ENCODE data around the gene NKIRAS2. TPM values are rescaled to one million over a fixed set of nuclear protein-coding genes. Genes with fewer than 3 reads are reported as not detected.

NKIRAS2 gene
- total RNA-seq, 2 donors from 2014 or later: 48.0 to 51.2 TPM

DNA sequence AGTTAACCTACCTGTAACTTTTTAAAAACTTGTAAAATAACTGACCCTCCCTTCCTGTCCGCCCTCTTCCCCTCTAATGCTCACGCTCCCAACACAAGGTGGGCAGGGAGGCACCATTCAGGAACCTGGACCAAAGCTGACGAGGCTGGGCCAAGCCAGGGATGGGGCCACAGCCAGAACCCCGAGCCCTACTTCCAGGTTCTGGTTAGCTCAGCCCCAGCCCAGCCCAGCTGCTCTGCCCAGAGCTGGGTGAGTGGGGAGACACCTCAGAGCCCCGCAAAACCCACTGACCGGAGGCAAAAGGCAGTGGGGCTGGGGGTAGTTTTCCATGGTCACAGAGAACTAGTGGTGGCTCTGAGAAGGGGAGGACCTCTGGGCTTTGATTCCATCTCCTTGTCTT, 45.9 kb upstream of the NKIRAS2 start:
- Mint-ChIP-seq H3K4me3 (no peak overlapping the region), H3K27me3 (ENCODE audit: insufficient read depth) (no peaks in the 10 kb centered on the region), H3K4me1 (peaks cover 3% of the 10 kb centered on the region), H3K36me3 (ENCODE audit: low read depth) (peaks cover 81% of the 10 kb centered on the region), H3K27ac (no peak overlapping the region), H3K9me3 (no peaks in the 10 kb centered on the region)
- WGBS, 2 experiments (ENCODE audit: insufficient coverage in 1 of 2, insufficient read length in 1 of 2): 92 to 98% methylated on average over 6 of the region's 6 CpGs
- no peak for DNase-seq
- Histone ChIP-seq H3K27ac (ENCODE audit: low read depth, low read length) (no peak overlapping the region), H3K4me3 (ENCODE audit: low read length) (no peak overlapping the region), H3K36me3 (ENCODE audit: control insufficient read depth, insufficient read depth, low read length) (peaks cover 89% of the 10 kb centered on the region), H3K27me3 (ENCODE audit: control insufficient read depth, insufficient read depth, low read length, poor library complexity, severe bottlenecking) (no peaks in the 10 kb centered on the region), H3K9ac (ENCODE audit: extremely low read depth, low read length, poor library complexity, severe bottlenecking) (no peak overlapping the region), H3K4me1 (ENCODE audit: control insufficient read depth, insufficient read depth, low read length) (no peaks in the 10 kb centered on the region), H3K9me3 (ENCODE audit: control insufficient read depth, low read length) (no peaks in the 10 kb centered on the region)
- TF ChIP-seq, protein P1, sequence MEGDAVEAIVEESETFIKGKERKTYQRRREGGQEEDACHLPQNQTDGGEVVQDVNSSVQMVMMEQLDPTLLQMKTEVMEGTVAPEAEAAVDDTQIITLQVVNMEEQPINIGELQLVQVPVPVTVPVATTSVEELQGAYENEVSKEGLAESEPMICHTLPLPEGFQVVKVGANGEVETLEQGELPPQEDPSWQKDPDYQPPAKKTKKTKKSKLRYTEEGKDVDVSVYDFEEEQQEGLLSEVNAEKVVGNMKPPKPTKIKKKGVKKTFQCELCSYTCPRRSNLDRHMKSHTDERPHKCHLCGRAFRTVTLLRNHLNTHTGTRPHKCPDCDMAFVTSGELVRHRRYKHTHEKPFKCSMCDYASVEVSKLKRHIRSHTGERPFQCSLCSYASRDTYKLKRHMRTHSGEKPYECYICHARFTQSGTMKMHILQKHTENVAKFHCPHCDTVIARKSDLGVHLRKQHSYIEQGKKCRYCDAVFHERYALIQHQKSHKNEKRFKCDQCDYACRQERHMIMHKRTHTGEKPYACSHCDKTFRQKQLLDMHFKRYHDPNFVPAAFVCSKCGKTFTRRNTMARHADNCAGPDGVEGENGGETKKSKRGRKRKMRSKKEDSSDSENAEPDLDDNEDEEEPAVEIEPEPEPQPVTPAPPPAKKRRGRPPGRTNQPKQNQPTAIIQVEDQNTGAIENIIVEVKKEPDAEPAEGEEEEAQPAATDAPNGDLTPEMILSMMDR (conservative IDR thresholded peaks at IDR 0.05): no peak

DNA sequence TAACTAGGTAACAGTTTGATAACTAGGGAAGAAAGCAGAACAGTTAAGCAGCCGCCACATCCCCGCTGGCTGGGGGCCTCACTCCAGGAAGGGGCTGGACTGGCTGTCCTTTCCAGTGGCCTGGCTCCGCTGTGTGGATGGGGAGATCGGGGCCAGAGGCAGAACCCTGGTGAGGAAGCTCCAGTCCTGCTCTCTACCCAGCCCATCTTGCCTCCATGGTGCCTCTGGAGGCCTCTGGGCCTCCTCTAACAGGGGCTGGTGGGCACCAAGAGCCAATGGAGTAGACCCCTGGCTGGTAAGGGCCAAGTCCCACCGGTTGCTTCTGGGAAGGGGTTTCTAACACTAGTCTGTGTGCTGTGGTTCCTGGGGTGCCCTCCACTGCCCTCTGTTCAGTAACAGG, 45.2 kb upstream of the NKIRAS2 start:
- peaks cover 3% of the 10 kb centered on the region for H3K4me1 Mint-ChIP-seq
- Histone ChIP-seq H3K27ac (ENCODE audit: low read depth, low read length) (peak overlapping the region; percentile 32), H3K36me3 (ENCODE audit: control insufficient read depth, insufficient read depth, low read length) (peaks cover 85% of the 10 kb centered on the region), H3K9ac (ENCODE audit: extremely low read depth, low read length, poor library complexity, severe bottlenecking) (no peak overlapping the region), H3K4me1 (ENCODE audit: control insufficient read depth, insufficient read depth, low read length) (no peaks in the 10 kb centered on the region), H3K9me3 (ENCODE audit: control insufficient read depth, low read length) (no peaks in the 10 kb centered on the region), H3K4me3 (ENCODE audit: low read length) (no peak overlapping the region), H3K27me3 (ENCODE audit: control insufficient read depth, insufficient read depth, low read length, poor library complexity, severe bottlenecking) (no peaks in the 10 kb centered on the region)
- no peak overlapping the region for H3K27ac Mint-ChIP-seq
- no peak overlapping the region for H3K4me3 Mint-ChIP-seq
- TF ChIP-seq, protein P1 (conservative IDR thresholded peaks at IDR 0.05): no peak
- H3K9me3 Mint-ChIP-seq: no peaks in the 10 kb centered on the region
- peaks cover 76% of the 10 kb centered on the region for H3K36me3 Mint-ChIP-seq (ENCODE audit: low read depth)
- 96 to 100% methylated on average over 4 to 5 of the region's 5 CpGs for WGBS, 2 experiments (ENCODE audit: insufficient coverage in 1 of 2, insufficient read length in 1 of 2)
- H3K27me3 Mint-ChIP-seq (ENCODE audit: insufficient read depth): no peaks in the 10 kb centered on the region
- DNase-seq: no peak

DNA sequence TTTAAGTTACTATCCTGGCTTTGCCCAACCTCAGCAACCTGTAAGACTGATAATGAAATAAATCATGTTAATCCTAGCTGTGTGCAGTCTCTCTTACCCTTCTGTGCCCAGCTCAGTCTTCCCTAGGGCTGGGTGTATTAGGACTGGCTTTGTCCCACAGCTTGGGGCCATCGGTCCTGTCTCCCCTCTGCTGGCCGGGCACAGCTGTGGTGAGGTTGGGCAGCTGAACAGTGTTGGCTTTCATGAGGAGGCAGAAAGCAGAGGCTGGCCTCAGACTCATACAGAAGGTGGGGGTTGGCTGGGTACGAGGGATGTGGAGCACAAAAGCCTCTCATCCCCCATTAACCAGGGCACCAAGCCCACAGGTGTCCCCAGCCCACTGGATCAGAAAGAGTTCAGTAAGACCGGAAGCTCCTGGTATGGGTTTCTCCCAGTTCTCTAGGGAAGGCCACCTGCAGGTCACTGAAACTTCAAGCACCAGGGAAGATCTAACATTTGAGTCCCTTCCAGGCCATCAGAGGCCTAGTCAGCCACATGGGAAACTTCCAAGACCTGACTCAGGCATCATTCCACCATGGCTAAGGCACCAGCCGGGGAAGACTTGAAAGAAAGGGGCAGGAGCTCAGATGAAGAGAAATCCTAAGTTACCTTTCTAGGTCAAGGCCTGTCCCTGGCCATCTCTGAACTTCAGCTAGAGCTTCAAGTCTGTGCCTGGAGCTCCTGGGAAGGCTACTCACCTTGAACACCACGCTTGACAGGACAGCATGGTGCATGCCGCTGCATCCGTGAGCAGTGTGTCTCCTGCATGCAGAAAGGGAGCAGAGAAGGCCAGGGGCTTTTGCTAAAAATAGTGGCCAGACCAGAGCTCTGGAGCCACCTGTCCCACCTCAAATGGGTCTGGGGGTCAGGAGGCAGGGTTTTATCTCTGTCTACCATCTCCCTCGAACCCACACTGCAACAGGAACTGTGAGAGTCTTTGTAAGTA, 44.5 kb upstream of the NKIRAS2 start:
- 98 to 99% methylated on average over 4 to 9 of the region's 9 CpGs for WGBS, 2 experiments (ENCODE audit: insufficient coverage in 1 of 2, insufficient read length in 1 of 2)
- peaks cover 87% of the 10 kb centered on the region for H3K36me3 ChIP-seq (ENCODE audit: control insufficient read depth, insufficient read depth, low read length)
- H3K27me3 ChIP-seq (ENCODE audit: control insufficient read depth, insufficient read depth, low read length, poor library complexity, severe bottlenecking): no peaks in the 10 kb centered on the region
- Mint-ChIP-seq H3K4me1 (peaks cover 3% of the 10 kb centered on the region), H3K4me3 (no peak overlapping the region), H3K27me3 (ENCODE audit: insufficient read depth) (no peaks in the 10 kb centered on the region), H3K27ac (peak overlapping the region; percentile 52), H3K36me3 (ENCODE audit: low read depth) (peaks cover 81% of the 10 kb centered on the region), H3K9me3 (no peaks in the 10 kb centered on the region)
- no peak overlapping the region for H3K4me3 ChIP-seq (ENCODE audit: low read length)
- no peak for DNase-seq
- H3K9ac ChIP-seq (ENCODE audit: extremely low read depth, low read length, poor library complexity, severe bottlenecking): no peak overlapping the region
- TF ChIP-seq, protein P1 (conservative IDR thresholded peaks at IDR 0.05): no peak
- no peak overlapping the region for H3K27ac ChIP-seq (ENCODE audit: low read depth, low read length)
- no peaks in the 10 kb centered on the region for H3K9me3 ChIP-seq (ENCODE audit: control insufficient read depth, low read length)
- no peaks in the 10 kb centered on the region for H3K4me1 ChIP-seq (ENCODE audit: control insufficient read depth, insufficient read depth, low read length)

Measured in endodermal cell (in vitro differentiated cells).